Limb (tissue), 2 donors: ENCODE measurements around the gene SLAMF8.

Experiments used
- DNase-seq, 2 donors: peaks; one replicate each; pipeline ENCODE4 v3.0.0-alpha.2; 2016; ENCODE audit errors: extremely low spot score in 2 of 2

SLAMF8 gene

DNA sequence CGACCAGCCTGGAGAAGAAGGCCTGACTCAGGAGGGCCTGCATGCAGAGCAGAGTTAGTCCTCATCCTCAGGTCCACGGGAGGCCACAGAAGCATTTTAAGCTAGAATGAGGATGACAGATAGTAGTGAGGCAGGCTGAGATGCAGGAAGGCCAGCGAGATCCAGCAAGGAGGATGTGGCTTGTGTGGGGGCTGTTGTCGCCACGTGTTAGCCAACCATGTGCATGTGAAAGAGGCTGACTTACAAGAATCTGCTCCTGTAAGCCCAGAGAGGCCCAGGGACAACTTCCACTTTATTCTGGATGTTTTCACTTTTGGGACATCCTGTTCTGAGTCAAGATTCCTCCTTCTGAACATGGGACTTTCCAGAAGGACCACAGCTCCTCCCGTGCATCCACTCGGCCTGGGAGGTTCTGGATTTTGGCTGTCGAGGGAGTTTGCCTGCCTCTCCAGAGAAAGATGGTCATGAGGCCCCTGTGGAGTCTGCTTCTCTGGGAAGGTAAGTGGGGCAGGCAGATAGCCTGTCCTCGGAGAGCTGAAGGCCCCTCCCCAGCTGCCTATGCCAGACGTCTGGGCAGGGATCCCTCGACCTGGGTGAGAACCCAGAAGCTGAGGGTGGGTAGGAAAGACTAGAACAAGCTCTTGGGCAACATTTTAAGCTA, at the start of gene SLAMF8:
SLAMF8 (plus strand) TSS at position 433 of the 661 bp plus-strand sequence; CDS start at position 459, 26 bp downstream.
- DNase-seq = no peak

DNA sequence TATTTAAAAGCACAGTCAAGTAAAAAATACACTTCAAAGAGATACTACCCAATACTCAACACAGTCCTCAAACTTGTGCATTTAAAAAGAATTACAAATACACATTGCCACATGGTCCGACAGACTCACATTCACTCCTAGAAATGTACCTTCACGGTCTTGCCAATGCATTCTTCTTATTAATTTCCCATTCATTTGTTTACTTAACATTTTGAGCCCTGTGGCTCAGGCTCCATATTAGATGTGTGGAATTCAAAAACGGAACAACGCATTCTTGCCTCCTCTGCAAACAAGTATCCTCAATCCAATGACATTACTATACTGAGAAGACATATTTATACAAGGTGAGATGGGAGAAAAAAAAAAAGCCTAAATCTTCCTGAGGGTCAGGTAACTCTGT, 48.4 kb upstream of the SLAMF8 start:
- no peak for DNase-seq

DNA sequence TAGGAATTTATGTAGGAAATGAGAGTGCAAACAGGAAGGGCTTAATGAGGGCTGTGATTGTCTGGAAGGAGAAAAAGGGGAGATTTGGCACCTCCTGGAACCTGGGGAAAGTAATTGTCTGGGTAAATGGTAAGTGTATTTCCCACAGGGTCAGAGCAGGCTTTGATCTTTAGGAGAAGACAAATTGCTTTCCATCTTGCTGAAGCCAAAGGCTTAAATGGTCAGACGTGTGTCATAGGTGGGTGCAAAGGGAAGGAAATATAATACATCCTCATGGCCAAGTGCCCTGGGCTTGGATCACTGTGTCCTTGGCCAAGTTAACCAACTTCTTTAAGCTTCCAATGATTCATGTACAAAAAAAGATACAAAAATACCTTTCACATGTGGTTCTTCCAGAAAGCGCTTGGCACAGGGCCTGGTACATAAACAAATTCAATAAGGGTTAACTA, 47.2 kb upstream of the SLAMF8 start:
- DNase-seq = no peak

DNA sequence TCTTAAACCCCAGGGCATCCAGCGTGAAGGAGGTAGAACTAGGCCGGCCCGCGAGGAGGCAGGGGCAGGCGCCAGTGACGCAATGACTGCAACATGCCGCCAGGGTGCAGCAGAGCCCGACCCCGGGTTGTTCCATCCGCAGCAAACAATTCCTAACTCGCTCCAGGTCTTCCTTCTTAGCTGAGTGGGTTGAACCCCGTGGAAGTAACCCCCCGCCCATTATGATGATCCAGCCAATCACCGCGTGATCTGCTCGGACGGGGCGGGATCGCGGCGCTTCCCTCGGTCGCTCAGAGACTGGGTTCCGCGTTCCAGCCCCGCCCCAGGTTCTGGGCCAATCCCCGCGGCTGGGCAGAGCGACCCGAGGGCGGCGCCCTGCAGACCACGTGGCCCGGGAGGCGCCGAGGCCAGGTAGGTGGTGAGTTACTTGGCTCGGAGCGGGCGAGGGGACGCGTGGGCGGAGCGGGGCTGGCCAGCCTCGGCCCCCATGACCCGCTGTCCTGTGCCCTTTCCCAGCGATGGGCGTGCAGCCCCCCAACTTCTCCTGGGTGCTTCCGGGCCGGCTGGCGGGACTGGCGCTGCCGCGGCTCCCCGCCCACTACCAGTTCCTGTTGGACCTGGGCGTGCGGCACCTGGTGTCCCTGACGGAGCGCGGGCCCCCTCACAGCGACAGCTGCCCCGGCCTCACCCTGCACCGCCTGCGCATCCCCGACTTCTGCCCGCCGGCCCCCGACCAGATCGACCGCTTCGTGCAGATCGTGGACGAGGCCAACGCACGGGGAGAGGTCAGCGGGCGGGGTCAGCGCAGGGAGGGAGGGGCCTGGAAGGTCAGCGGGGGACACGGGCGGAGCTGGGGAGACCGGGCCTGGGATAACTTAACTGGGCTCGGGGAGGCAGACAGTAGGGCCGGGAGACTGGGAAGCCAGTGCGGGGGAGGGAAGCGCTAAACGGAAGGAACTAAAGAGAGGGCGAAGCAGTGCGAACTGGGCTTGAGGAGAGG, 45.8 kb upstream of the SLAMF8 start, which contains the start of gene DUSP23:
DUSP23 (plus strand) TSS at position 380 of the 1,000 bp plus-strand sequence; CDS start at position 519, 139 bp downstream.
- peak; percentile 97 for DNase-seq

DNA sequence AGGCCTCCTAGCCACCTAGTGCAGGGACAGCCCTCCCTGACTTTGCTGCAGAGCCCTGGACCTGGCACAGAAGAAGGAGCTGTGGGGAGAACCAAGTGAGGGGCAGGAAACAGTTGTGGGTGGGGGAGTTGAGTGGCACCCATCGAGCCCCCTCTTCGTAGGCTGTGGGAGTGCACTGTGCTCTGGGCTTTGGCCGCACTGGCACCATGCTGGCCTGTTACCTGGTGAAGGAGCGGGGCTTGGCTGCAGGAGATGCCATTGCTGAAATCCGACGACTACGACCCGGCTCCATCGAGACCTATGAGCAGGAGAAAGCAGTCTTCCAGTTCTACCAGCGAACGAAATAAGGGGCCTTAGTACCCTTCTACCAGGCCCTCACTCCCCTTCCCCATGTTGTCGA, 44.7 kb upstream of the SLAMF8 start:
- DNase-seq = no peak

DNA sequence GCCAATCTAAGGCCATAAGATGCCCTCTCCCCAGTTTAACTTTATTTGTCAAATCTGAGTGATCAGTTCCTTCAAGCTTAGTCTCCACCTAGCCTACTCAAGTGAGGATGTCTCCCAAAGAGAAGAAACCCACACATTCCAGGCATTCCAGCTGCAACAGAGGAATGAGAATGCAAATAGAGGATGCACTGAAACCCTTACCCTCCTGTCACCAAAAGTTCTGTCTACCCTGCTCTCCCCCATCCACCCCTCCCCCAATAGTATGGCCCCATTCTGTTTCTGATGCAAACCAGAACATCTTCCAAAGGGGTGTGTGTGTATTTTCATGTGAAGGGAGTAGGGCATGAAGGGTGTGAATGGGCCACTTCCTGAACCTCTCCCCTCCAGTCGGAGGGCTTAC, 42.9 kb upstream of the SLAMF8 start:
- DNase-seq = no peak

DNA sequence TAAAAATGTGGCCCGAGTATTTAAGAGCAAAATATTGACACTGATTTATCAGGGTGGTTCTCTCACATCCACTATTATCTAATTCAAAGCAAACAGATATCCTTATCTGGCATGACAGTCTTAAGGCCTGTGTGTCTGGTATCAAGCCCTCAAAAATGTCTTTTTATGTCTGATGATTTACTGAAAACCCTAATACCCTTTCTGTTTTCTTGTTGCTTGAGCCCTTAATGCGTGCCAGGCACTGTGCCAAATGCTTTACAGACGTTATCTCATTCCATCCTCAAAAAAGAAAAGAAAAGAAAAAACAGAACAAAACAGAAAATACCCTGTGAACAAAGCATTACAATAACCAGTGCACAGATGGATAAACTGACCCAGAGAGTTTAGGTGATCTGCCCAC, 40.2 kb upstream of the SLAMF8 start:
- no peak for DNase-seq

DNA sequence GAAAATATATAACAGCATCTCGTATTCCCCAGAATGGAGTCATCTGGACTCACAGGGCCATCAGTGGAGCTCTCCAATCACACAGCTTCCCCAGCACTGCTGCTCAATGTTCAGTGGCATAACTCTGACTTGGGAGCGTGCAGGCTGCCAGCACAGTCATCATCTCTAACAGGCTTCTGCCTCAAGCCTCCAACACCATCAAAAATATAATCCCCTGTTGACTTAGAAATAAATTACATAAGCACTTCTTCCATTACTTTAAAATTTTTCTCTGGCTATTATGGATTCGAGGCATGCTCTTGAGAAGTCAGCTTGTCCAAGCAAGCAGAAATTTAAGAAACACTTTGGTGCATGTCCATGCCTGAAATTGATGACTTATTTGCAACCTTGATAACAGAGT, 39.7 kb upstream of the SLAMF8 start:
- DNase-seq = no peak

DNA sequence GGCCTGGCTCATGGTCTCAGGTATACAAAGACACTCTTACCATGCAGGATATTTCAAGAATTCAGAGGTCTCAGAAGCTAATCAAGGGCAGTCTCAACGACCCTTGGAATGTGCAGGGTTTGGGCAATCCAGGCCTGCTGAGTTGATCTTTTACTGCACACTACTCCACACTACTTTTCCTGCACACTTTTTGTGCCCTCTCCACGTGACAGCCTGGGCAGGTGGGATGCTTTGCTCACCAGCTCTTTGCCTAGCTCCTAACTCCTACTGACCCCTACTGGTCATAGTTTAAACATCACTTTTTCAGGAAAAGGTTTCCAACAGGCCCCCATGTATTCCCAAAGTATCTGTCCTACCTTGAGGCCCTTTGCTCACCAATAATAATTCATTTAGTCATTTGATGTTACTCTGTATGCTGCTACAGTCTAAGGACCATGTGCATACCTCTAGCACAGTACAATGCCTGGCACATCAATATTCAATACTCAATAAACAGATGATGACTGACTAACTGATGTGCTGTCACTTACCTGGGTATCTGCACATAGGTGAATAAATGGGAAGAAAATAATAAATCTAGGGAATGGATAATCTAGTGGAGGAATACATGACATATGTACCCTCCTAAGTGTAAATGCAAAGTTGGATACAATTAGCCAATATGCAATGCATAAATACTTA, 36.3 kb upstream of the SLAMF8 start:
- DNase-seq = no peak

DNA sequence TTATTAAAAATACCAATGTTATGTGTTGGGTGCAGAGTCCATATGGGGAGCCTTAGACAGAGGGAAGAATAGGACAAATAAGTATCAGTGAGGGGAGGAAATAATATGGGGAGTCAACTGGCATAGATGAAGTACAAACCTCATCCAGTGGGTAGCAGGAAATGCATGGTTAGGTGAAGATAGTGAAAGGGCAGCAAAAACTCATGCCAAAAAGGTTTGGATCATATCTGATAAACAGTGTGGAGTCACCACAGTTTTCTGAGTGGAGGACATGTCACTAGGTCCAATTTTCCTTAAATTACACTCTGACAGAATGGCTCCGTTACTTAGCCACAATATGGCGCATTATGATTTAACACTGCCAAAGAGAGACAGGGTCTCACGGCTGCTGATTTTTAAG, 35.6 kb upstream of the SLAMF8 start:
- no peak for DNase-seq

DNA sequence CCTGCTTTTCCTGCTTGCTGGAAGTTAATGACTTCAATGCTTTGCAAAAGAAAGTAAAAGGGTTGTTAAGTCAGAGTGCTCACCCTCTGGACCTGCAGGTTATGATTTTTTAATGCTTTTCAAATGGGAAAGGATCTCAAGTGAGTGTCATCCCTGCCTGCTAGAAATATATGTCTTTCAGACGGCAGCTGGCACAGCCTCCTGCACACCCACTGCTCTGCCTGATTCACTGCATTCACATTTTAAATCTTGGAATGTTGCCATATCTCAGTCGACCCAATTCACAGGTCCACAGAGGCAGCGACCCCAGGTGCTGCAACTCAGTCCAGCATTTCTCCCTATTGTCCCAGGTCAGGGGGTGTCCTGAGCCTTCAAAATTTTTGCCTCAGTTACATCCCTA, 35.2 kb upstream of the SLAMF8 start:
- no peak for DNase-seq

DNA sequence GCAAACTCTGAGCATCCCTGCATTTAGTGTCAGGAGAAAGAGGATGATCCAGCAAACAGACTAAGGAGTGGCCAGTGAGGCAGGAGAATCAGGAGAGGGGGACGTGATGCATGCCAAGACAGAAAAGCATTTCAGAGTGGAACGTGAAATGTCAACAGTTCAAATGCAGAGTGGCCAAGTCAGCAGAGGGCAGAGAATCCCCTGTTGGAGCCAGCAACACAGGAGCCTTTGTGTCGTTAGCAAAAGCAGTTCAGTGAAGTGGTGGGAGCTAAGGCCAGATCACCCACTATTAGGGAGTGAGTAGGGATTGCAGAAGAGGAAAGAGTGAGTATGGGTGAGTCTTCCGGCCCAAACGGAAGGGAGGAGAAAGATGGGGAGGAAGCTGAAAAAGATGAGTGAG, 31.1 kb upstream of the SLAMF8 start:
- no peak for DNase-seq

DNA sequence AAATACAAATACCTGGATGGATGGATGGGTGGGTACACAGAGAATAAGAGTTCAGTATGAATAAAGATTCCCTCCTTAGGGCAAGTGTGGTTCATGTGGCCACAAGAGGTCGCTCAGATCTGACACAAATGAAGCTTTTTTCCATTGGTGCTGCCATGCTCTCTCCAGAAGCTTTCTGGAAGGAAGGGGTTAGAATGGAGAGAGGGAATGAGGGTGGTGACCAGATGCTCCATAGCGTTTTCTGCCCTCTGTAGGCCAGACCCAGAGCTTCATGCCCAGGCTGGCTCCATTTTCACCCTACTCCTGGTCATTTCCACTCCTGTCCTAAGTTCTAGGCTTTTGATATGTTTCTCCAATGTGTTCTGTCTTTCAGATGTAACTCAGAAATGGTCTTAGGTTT, 27.8 kb upstream of the SLAMF8 start:
- DNase-seq = peak; percentile 51 to 75

DNA sequence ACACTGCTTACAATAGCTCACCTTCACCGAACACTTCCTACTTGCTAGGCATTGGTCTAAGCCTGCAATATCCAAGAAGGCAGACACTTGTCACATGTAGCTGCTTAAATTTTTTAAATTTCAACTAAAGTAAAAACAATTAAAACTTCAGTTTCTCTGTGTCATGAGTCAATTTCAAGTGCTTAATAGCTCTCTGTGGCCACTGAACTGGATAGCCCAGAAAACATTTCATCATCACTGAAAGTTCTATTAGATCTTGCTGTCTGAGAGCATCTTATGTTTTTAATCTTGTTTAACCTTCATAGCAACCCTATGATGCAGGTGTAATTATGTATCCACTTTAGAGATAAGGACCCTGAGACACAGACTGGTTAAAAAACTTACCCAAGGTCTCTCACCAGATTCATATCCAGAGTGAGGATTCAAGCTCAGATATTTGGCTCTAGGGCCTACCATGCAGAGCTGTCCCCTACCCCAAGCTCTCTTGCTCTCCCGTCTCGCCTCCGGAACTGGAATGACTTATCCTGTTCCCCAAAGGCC, 27.2 kb upstream of the SLAMF8 start:
- DNase-seq = no peak

DNA sequence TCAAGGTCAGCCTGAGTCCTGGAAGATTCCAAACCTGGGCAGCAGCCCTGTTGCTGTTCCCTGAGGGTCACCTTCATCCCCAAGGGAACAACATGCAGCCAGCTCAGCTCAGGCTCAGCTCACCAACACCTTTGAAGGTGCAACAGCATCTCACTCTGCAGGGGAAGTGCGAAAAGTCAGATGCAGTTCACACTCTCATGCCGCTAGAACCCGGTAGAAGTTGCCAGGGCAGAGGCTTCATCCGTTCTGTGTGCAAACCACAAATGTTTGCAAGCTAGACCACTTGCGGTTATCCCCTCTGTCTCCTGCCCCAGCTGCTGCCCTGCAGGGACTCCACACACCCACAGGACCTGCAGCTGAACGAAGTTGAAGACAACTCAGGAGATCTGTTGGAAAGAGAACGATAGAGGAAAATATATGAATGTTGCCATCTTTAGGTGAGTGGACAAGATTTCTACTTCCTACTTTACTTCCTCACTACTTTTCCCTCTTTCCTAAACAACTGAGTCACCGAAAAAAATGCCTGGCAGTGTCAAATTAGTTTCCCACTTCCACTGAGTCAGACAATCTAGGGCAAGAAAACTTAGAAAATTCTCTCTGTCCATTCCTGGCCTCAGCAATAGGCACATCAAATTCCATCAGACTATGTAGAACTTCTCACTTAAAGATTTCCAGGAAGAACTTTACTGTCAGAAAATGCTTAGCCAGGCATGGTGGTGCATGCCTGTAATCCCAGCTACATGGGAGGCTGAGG, 26.3 kb upstream of the SLAMF8 start:
- no peak for DNase-seq

DNA sequence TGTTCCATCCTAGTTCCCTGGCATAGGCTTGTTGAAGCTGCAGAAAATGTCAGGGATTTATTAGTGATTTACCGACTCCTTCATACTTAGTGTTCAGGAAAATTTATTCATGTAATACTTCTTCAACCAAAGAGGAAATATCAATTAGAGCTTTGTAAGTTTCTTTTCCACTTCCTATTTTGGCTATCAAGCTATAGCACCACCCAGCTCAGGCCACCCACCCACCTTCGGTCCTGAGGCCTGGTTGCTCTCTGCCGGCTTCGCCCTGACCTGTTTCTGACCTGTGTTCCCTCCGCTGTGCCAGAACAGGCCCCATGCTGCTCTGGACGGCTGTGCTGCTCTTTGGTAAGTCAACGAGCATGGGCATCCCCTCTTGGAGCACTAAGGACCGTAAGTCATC, 24.6 kb upstream of the SLAMF8 start, which contains the start of gene FCRL6:
FCRL6 (plus strand) TSS at position 250 of the 400 bp plus-strand sequence; CDS start at position 315, 65 bp downstream.
- DNase-seq = no peak

DNA sequence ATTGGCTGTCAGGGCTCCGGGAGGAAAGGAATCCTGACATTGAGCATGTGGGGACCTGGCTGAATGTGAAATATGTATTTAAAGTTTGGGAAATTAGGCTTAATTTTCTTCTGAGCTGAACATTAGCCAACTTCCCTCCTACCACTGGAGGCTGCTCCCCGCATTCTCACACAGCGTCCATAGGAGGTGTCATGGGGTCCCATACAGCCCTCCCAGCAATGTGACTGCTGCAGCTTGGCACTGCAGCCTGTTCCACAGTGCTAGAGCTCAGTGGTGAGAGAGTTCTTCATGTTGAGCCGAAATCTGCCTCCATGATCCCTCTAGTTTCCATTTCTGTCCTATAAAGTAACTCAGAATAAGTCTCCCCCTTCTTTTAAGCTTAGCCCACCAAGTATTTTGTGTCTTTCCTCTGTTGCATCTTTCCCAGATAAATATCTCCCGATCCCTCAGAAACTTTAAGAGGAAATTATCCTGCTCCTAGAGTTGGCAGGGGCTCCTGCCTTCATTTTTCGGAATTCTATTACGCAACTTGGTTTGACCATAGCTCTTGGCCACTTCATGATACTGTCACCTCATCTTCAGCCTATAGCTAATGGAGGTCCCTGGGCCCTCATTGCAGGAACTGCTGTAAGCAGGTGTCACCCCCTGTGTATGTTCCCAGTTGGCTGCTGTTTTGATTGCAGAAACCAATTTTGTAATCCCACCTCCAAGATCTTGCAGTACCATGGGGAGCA, 22.6 kb upstream of the SLAMF8 start:
- no peak for DNase-seq

DNA sequence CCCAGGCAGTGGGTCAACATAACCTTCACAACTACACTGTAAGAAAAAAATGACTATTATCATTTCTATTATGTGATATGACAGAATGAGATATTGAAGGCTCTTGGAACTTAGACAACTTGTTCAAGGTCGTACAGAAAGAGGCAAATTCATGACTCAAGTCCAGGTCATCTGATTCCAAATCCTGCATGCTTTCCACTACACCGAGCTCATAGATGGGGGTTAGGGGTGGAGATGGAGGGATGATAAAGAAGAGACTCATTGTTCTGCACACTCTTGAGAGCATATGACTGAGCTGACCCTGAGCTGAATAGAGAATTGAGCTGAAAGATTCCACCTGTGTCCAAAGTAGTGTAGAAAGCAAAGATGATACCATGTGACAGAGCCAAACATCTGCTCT, 21.7 kb upstream of the SLAMF8 start:
- DNase-seq = no peak

DNA sequence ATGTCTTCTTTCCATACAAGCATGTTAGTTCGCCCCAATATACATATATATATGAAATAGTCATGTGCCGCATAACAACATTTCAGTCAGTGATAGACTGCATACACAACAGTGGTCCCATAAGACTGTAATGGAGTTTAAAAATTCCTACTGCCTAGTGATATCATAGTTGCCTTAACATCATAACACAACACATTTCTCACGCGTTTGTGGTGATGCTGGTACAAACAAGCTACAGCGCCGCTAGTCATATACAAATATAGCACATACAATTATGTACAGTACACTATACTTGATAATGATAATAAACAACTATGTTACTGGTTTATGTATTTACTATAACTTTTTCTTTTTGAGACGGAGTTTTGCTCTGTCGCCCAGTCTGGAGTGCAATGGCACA, 10.7 kb upstream of the SLAMF8 start:
- no peak for DNase-seq
